ENCODE results near the gene CLCA2.
"Not testable (repeated sequence)": the region's sequence is repeated elsewhere in the genome, so short reads cannot be mapped to it uniquely, and the experiment has no call there.

The CLCA2 gene

DNA sequence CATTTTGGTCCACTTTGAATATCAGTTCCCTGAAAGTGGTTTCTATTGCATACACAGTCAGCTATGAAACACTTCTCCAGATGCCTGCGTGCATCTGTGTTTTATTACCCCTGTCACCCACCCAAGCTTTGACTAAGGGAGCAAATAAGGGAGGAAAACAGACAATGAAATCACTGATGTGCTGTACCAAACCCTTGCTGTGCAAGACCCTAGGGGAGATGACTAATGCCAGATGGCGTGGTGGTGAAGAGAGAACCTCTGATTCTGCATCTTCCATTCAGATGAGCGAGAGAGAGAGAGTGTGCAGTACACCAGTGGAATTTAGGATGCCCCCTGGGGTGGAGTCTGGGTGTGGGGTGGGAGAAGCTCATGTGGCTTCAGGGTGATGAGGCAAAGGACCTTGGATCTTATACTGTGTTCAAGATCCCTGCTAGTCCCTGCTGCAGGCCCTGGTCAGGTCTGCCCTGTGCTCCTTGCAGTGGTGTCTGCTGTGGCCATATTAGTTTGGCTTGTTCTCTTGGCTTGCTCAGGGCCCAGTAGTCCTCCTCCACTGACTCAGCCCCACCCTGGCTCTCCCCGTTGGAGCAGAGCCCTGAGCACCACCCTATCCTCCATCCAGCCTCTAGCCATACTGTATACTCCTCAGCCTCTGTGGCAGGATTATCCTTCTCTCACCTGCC is 63.3 kb downstream of the CLCA2 start:
- TF ChIP-seq EZH2 (IDR thresholded peaks at IDR 0.05), result no peak
- no peak for TF ChIP-seq POLR2AphosphoS5 (IDR thresholded peaks at IDR 0.05; ENCODE audit: borderline replicate concordance, low read depth, low read length)
- TF ChIP-seq FOXP2 (optimal IDR thresholded peaks at IDR 0.05; ENCODE audit: control extremely low read depth, extremely low read length, insufficient read depth), result no peak
- no peaks in the 10 kb centered on the region for H3K9me3 ChIP-seq (ENCODE audit: low read depth, low read length)
- no peak overlapping the region for H3K4me3 ChIP-seq
- DNase-seq (ENCODE audit: low read depth, low spot score), result no peak
- H3K9ac ChIP-seq (ENCODE audit: insufficient read length), result no peak overlapping the region
- no peaks in the 10 kb centered on the region for H3K36me3 ChIP-seq (ENCODE audit: insufficient read depth, low read length)
- no peak overlapping the region for H3K27ac ChIP-seq

DNA sequence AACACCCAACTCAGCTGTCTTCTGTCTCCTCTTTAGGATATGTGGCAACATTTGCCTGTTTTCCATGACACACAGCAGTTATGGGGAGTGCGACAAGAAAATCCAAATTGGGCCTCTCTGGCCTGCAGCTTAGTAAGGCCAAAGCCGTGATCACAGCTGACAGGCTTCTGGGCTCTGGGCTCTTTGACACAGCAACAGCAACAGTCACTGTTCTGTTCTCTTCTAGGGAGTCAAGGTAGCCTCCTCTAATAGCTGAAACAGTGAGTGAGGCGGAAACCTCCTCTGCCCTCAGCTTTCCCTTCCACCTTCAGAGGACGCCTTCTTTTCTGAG is 63.8 kb downstream of the CLCA2 start:
- no peaks in the 10 kb centered on the region for H3K9me3 ChIP-seq (ENCODE audit: low read depth, low read length)
- H3K4me3 ChIP-seq, result no peak overlapping the region
- DNase-seq (ENCODE audit: low read depth, low spot score), result no peak
- H3K9ac ChIP-seq (ENCODE audit: insufficient read length), result no peak overlapping the region
- H3K36me3 ChIP-seq (ENCODE audit: insufficient read depth, low read length), result no peaks in the 10 kb centered on the region
- TF ChIP-seq EZH2 (IDR thresholded peaks at IDR 0.05), result no peak
- TF ChIP-seq POLR2AphosphoS5 (IDR thresholded peaks at IDR 0.05; ENCODE audit: borderline replicate concordance, low read depth, low read length), result no peak
- TF ChIP-seq FOXP2 (optimal IDR thresholded peaks at IDR 0.05; ENCODE audit: control extremely low read depth, extremely low read length, insufficient read depth), result no peak
- H3K27ac ChIP-seq, result no peak overlapping the region

DNA sequence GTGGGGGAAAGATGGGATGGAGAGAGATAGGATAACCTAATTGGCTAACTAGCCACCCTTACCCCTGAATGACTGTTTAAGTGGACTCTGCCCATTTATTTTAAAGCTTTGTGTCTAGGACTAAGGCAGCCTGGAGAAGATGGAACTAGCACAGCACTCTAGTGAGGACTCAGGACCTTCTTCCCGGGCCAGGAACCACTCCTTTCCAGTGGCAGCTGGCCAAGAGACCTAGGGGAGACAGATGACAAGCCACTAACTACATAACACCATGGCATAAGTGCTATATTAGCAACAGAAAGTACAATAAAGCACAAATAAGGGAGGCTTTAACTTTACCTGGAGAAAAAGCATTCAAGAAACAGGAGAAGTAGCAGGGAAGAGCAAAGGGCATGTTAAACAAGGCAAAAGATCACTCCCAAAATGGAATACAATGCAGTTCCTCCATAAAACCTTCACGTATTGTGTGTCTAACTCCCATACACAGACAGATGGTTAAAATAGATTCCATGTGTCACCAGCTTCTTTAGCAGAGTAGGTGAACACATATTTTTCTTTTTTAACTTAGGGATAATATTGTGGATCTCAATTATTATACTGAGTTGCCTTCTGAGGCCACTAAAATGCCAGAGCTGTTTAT is 65.4 kb downstream of the CLCA2 start:
- Histone ChIP-seq H3K27ac (no peak overlapping the region), H3K4me3 (no peak overlapping the region), H3K36me3 (ENCODE audit: insufficient read depth, low read length) (no peaks in the 10 kb centered on the region), H3K9me3 (ENCODE audit: low read depth, low read length) (no peaks in the 10 kb centered on the region), H3K9ac (ENCODE audit: insufficient read length) (no peak overlapping the region)
- DNase-seq (ENCODE audit: low read depth, low spot score), result no peak
- TF ChIP-seq POLR2AphosphoS5 (IDR thresholded peaks at IDR 0.05; ENCODE audit: borderline replicate concordance, low read depth, low read length), result no peak
- TF ChIP-seq FOXP2 (optimal IDR thresholded peaks at IDR 0.05; ENCODE audit: control extremely low read depth, extremely low read length, insufficient read depth), result no peak
- TF ChIP-seq EZH2 (IDR thresholded peaks at IDR 0.05), result no peak

DNA sequence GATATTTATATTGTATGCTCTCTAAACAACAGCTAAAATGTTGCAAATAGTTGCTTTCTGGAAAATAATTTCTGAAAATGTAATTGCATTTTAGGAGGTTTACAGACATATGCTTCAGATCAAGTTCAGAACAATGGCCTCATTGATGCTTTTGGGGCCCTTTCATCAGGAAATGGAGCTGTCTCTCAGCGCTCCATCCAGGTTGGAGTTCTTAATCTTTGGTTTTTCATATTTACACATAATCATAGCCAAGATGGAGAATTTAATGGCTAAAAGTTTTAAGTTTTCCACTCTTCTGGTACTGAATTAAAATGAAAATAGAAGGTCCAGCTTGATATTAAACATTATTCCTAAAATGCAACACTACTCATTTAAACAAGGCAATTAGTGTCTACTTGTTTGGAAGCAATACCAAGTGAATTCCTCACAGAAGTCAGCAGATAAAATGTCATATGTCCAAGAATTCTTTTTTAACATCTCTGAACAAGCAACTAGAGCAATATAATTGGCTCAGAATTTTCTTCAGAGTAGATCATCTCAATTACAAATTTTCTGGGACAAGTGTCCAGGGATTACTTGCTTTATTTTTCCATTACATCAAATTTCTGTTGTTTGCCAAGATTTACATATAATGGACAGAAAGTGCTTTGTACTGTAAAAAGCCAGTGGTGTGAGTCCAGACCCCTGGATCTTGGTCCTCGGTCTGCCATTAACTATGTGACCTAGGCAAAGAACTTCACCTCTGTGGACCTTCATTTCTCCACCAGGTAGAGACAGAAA is 67.4 kb downstream of the CLCA2 start:
- H3K9ac ChIP-seq (ENCODE audit: insufficient read length), result no peak overlapping the region
- TF ChIP-seq EZH2 (IDR thresholded peaks at IDR 0.05) (no peak), POLR2AphosphoS5 (IDR thresholded peaks at IDR 0.05; ENCODE audit: borderline replicate concordance, low read depth, low read length) (no peak), FOXP2 (optimal IDR thresholded peaks at IDR 0.05; ENCODE audit: control extremely low read depth, extremely low read length, insufficient read depth) (no peak)
- H3K9me3 ChIP-seq (ENCODE audit: low read depth, low read length), result no peaks in the 10 kb centered on the region
- H3K27ac ChIP-seq, result no peak overlapping the region
- H3K36me3 ChIP-seq (ENCODE audit: insufficient read depth, low read length), result no peaks in the 10 kb centered on the region
- DNase-seq (ENCODE audit: low read depth, low spot score), result no peak
- H3K4me3 ChIP-seq, result no peak overlapping the region

DNA sequence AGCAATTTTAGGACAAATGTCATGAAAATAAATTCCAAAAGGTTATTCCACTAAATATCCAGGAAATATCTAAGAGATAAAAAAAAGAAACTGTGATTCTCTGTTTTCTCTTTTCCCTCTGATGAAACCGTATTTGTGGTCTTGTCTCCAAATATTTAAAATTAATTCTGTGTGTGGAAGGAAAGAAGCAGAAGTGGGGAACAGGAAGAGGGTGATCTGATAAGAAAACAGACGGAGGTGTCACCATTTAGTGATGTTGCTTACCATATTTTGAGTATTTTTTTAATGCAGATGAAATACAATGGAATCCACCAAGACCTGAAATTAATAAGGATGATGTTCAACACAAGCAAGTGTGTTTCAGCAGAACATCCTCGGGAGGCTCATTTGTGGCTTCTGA is 74.3 kb downstream of the CLCA2 start:
- Histone ChIP-seq H3K4me3 (no peak overlapping the region), H3K36me3 (ENCODE audit: insufficient read depth, low read length) (no peaks in the 10 kb centered on the region), H3K9me3 (ENCODE audit: low read depth, low read length) (no peaks in the 10 kb centered on the region), H3K27ac (no peak overlapping the region), H3K9ac (ENCODE audit: insufficient read length) (no peak overlapping the region)
- no peak for TF ChIP-seq EZH2 (IDR thresholded peaks at IDR 0.05)
- no peak for TF ChIP-seq FOXP2 (optimal IDR thresholded peaks at IDR 0.05; ENCODE audit: control extremely low read depth, extremely low read length, insufficient read depth)
- no peak for TF ChIP-seq POLR2AphosphoS5 (IDR thresholded peaks at IDR 0.05; ENCODE audit: borderline replicate concordance, low read depth, low read length)
- no peak for DNase-seq (ENCODE audit: low read depth, low spot score)

DNA sequence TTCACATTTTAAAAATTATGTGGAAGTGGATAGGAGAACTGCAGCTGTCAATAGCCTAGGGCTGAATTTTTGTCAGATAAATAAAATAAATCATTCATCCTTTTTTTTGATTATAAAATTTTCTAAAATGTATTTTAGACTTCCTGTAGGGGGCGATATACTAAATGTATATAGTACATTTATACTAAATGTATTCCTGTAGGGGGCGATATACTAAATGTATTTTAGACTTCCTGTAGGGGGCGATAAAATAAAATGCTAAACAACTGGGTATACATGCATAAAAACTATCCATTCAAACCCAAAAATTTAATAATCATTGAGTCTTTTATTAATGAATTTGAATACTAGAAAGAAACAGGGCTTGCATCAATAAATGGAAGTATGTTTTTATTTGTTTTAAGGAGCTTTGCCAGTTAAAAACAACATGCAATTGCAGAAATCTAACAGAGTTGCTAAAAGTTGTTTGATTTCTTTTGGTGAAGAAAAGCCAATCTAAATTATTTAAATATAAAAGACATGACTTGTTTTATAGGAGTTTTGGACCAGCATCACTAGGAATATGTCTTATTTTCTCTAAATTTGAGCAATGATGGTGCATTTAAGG is 76.1 kb downstream of the CLCA2 start:
- no peak overlapping the region for H3K9ac ChIP-seq (ENCODE audit: insufficient read length)
- no peak overlapping the region for H3K27ac ChIP-seq
- H3K4me3 ChIP-seq, result no peak overlapping the region
- DNase-seq (ENCODE audit: low read depth, low spot score), result no peak
- H3K36me3 ChIP-seq (ENCODE audit: insufficient read depth, low read length), result no peaks in the 10 kb centered on the region
- no peaks in the 10 kb centered on the region for H3K9me3 ChIP-seq (ENCODE audit: low read depth, low read length)
- no peak for TF ChIP-seq FOXP2 (optimal IDR thresholded peaks at IDR 0.05; ENCODE audit: control extremely low read depth, extremely low read length, insufficient read depth)
- no peak for TF ChIP-seq EZH2 (IDR thresholded peaks at IDR 0.05)
- no peak for TF ChIP-seq POLR2AphosphoS5 (IDR thresholded peaks at IDR 0.05; ENCODE audit: borderline replicate concordance, low read depth, low read length)

DNA sequence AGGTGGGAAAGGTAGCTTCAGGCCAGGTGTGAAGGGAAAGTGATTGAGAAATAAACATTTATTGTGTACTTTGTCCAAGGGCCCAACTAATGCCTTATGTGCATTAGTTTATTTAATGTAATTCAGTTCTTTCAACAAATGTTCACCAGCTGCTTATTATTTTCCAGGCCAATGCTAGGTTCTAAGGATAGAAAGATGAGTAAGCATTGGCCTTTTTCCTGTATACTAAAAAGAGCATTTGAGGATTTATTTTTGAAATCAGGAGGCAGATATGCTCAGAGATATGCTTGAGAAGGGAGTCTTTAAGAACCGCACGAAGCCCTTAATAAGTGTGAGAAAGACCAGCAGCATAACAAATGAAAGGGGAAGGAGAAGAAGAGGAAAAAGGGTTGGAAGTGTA is 76.7 kb downstream of the CLCA2 start:
- Histone ChIP-seq H3K27ac (no peak overlapping the region), H3K9ac (ENCODE audit: insufficient read length) (no peak overlapping the region), H3K36me3 (ENCODE audit: insufficient read depth, low read length) (no peaks in the 10 kb centered on the region), H3K4me3 (no peak overlapping the region), H3K9me3 (ENCODE audit: low read depth, low read length) (no peaks in the 10 kb centered on the region)
- DNase-seq (ENCODE audit: low read depth, low spot score), result no peak
- TF ChIP-seq FOXP2 (optimal IDR thresholded peaks at IDR 0.05; ENCODE audit: control extremely low read depth, extremely low read length, insufficient read depth), result no peak
- no peak for TF ChIP-seq POLR2AphosphoS5 (IDR thresholded peaks at IDR 0.05; ENCODE audit: borderline replicate concordance, low read depth, low read length)
- TF ChIP-seq EZH2 (IDR thresholded peaks at IDR 0.05), result no peak

DNA sequence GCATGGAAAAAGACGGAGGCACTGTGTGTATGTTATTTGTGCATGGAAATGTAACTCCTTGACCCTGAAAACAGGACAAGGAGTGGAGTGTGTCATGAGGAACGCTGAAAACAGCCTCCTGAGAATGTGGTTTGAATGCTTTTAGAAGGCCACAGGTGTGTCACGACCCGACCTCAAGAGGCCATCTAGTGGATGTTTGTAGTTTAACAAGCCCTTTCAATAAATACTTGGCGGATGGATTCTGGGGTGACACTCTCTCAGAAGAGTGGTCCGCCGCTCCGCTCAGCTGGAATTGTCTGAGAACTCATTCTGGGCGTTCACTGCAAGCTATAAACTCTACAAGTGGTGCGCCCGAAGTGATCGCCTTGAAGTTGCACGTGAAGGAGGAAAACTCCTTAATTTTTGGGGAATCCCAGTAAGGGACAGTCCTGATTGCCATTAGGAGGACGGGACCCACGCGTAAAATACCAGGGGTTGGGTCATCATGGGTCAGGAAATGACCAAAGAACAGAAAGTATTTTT is 78.2 kb downstream of the CLCA2 start:
- not testable (repeated sequence) for H3K9ac ChIP-seq (ENCODE audit: insufficient read length); DNase-seq (ENCODE audit: low read depth, low spot score); H3K9me3 ChIP-seq (ENCODE audit: low read depth, low read length); H3K27ac ChIP-seq; H3K36me3 ChIP-seq (ENCODE audit: insufficient read depth, low read length); H3K4me3 ChIP-seq

Measured in SK-N-MC (cell line).